ENCODE results near the gene GXYLT2.

The GXYLT2 gene

GRCh38 chr3:73004316-73004715 is 116.5 kb downstream of the GXYLT2 start:
- in situ Hi-C loops (cut with HindIII; ENCODE audit: low sequenced_read_pairs), result no loop called here

- in situ Hi-C loops (cut with HindIII; ENCODE audit: low sequenced_read_pairs), result no loop called here
Measured at GRCh38 chr3:73007992-73008712, 120.3 kb downstream of the GXYLT2 start.

- in situ Hi-C loops (cut with HindIII; ENCODE audit: low sequenced_read_pairs), result no loop called here
Measured at GRCh38 chr3:73009008-73009407, 121.2 kb downstream of the GXYLT2 start.

- in situ Hi-C loops (cut with HindIII; ENCODE audit: low sequenced_read_pairs), result no loop called here
Measured at GRCh38 chr3:73009750-73010149, 121.9 kb downstream of the GXYLT2 start.

- in situ Hi-C loops (cut with HindIII; ENCODE audit: low sequenced_read_pairs), result no loop called here
Measured at GRCh38 chr3:73010158-73010557, 122.3 kb downstream of the GXYLT2 start.

- in situ Hi-C loops (cut with HindIII; ENCODE audit: low sequenced_read_pairs), result no loop called here
Measured at GRCh38 chr3:73018298-73018697, 130.5 kb downstream of the GXYLT2 start.

- in situ Hi-C loops (cut with HindIII; ENCODE audit: low sequenced_read_pairs), result no loop called here
Measured at GRCh38 chr3:73018790-73019441, 131.1 kb downstream of the GXYLT2 start.

GRCh38 chr3:73021301-73021835 is 133.5 kb downstream of the GXYLT2 start:
- in situ Hi-C loops (cut with HindIII; ENCODE audit: low sequenced_read_pairs), result no loop called here

- in situ Hi-C loops (cut with HindIII; ENCODE audit: low sequenced_read_pairs), result no loop called here
Measured at GRCh38 chr3:73024836-73025235, 137.0 kb downstream of the GXYLT2 start.

GRCh38 chr3:73026111-73026759 is 138.4 kb downstream of the GXYLT2 start:
- in situ Hi-C loops (cut with HindIII; ENCODE audit: low sequenced_read_pairs), result no loop called here

Data from DLD1 (cell line).